AG04450 (cell line): ENCODE measurements around the gene KCNK18. TPM values are rescaled to one million over a fixed set of nuclear protein-coding genes. Genes with fewer than 3 reads are reported as not detected.

Experiments used
- CTCF ChIA-PET: fragments of 300-600, 350-600 bp; formaldehyde crosslinking; extraction: SDS; loops from one replicate; lab custom pipeline; 2022; ENCODE audit warnings: antibody characterized with exemption, inconsistent platforms; lab: Charles Lee
- POLR2A ChIA-PET: fragments of 350-600 bp; formaldehyde crosslinking; extraction: SDS; loops from one replicate; lab custom pipeline; 2021; ENCODE audit warnings: antibody characterized with exemption, inconsistent platforms; lab: Yijun Ruan, JAX
- DNase-seq: peaks from one replicate; pipeline ENCODE4 v3.0.0-alpha.2; 2011; ENCODE audit warnings: low read depth, low spot score
- H3K27ac ChIP-seq: one replicate; pipeline ENCODE4 v1.5.1; 2012; ENCODE audit warnings: low read depth, low read length, control low read depth
- H3K27me3 ChIP-seq: one replicate; pipeline ENCODE4 v1.6.0; 2012; ENCODE audit warnings: low read length; ENCODE audit not compliant: control insufficient read depth, insufficient read depth
- H3K4me3 ChIP-seq: 2 replicates; pipeline ENCODE4 v1.5.1; 2011; ENCODE audit warnings: mild to moderate bottlenecking, low read depth, low read length, control low read depth
- H3K9me3 ChIP-seq: 2 replicates; pipeline ENCODE4 v1.5.1; 2012; ENCODE audit warnings: low read length; ENCODE audit not compliant: control insufficient read depth, insufficient read depth
- CTCF ChIP-seq: IDR thresholded peaks from 2 replicates; pipeline ENCODE4 v1.5.1; 2011; ENCODE audit warnings: low read depth, low read length, control low read depth, inconsistent platforms
- polyA plus RNA-seq: library from polyadenylated mRNA; depleted of rRNA; stranded (reverse); fragments of >200 nt; gene quantifications from 2 replicates; pipeline ENCODE4 v1.2.3, GENCODE V29; 2011

KCNK18 gene
- polyA plus RNA-seq, 1 experiment, result not detected

- no peak overlapping the region for H3K4me3 ChIP-seq
- ChIA-PET CTCF (interaction anchor here (1.3 to 1.6 kb wide), 2 partner anchors 22 to 81 kb away, joined by 4 read pairs; no protein-coding TSS in a partner anchor), POLR2A (no interaction called here)
- no peaks in the 10 kb centered on the region for H3K9me3 ChIP-seq
- no peak overlapping the region for H3K27ac ChIP-seq
- H3K27me3 ChIP-seq, result peaks cover 22% of the 10 kb centered on the region
- no peak for TF ChIP-seq CTCF
- no peak for DNase-seq
Measured at GRCh38 chr10:117239051-117239450, 41.8 kb downstream of the KCNK18 start.

GRCh38 chr10:117239721-117240620, 42.7 kb downstream of the KCNK18 start:
- DNase-seq, result no peak
- Histone ChIP-seq H3K27me3 (peaks cover 22% of the 10 kb centered on the region), H3K9me3 (no peaks in the 10 kb centered on the region), H3K27ac (no peak overlapping the region), H3K4me3 (no peak overlapping the region)
- TF ChIP-seq CTCF, result no peak
- ChIA-PET POLR2A (no interaction called here), CTCF (interaction anchor here (0.5 to 1.6 kb wide), 3 partner anchors 12 to 80 kb away, joined by 4 to 6 read pairs (median 4); no protein-coding TSS in a partner anchor)

- no peak within 1 kb of the TSS for H3K27ac ChIP-seq
- H3K4me3 ChIP-seq, result no peak within 1 kb of the TSS
- H3K9me3 ChIP-seq, result no peaks in the 10 kb centered on the region
- DNase-seq, result no peak
- H3K27me3 ChIP-seq, result peaks cover 21% of the 10 kb centered on the region
- ChIA-PET POLR2A (no interaction called here), CTCF (no interaction called here)
- no peak for TF ChIP-seq CTCF
Measured at GRCh38 chr10:117240621-117241529, 43.6 kb downstream of the KCNK18 start, which contains the start of gene SLC18A2. Gene SLC18A2 (plus strand): TSS chr10:117241114. CDS start chr10:117241694, 580 bp downstream.

GRCh38 chr10:117241541-117242462, 44.5 kb downstream of the KCNK18 start:
- CTCF ChIA-PET, result no interaction called here
- peaks cover 21% of the 10 kb centered on the region for H3K27me3 ChIP-seq
- no peak for TF ChIP-seq CTCF
- POLR2A ChIA-PET, result no interaction called here
- H3K27ac ChIP-seq, result no peak overlapping the region
- no peak overlapping the region for H3K4me3 ChIP-seq
- no peaks in the 10 kb centered on the region for H3K9me3 ChIP-seq
- no peak for DNase-seq
